Epithelial cell of esophagus (primary cell): ENCODE results near the gene TIGD1.
A peak's percentile ranks its signal among the peaks of the same experiment; 100 is the strongest.

ENCODE experiments used
- DNase-seq: peaks from one replicate; pipeline ENCODE4 v3.0.0; 2010; ENCODE audit warnings: low read depth
- H3K4me3 ChIP-seq: 2 replicates; pipeline ENCODE4 v1.5.1; 2011; ENCODE audit warnings: mild to moderate bottlenecking, low read length, control low read depth
- TF ChIP-seq, protein P1 (sequence below): IDR thresholded peaks from 2 replicates; pipeline ENCODE4 v1.5.1; 2011; ENCODE audit warnings: low read depth, mild to moderate bottlenecking, low read length, control low read depth, inconsistent platforms; ENCODE audit not compliant: insufficient read depth; ENCODE audit errors: missing control alignments

TIGD1 gene

DNA sequence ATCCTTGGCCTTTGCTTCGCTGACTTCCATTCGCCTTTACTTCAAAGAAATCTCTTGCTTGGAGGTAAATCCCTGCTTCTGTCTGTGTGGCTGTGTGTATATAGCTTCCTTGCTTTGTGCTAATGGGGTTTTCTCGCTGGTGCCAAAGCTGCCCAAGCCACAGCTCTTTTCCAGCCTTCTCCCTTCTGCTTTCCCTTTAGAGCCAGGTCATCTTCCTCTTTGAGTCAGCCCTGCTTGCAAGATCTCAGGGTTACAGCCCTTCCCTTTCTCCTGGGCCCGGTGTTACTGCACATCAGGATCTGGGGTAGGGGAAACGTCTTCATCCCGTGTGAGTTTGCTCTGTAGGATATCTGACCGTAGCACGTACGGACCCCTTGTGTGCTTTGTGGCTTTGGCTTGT is 19.2 kb upstream of the TIGD1 start:
- TF ChIP-seq, protein P1, sequence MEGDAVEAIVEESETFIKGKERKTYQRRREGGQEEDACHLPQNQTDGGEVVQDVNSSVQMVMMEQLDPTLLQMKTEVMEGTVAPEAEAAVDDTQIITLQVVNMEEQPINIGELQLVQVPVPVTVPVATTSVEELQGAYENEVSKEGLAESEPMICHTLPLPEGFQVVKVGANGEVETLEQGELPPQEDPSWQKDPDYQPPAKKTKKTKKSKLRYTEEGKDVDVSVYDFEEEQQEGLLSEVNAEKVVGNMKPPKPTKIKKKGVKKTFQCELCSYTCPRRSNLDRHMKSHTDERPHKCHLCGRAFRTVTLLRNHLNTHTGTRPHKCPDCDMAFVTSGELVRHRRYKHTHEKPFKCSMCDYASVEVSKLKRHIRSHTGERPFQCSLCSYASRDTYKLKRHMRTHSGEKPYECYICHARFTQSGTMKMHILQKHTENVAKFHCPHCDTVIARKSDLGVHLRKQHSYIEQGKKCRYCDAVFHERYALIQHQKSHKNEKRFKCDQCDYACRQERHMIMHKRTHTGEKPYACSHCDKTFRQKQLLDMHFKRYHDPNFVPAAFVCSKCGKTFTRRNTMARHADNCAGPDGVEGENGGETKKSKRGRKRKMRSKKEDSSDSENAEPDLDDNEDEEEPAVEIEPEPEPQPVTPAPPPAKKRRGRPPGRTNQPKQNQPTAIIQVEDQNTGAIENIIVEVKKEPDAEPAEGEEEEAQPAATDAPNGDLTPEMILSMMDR: no peak
- DNase-seq: no peak

GRCh38 chr2:232568161-232568560 is 17.8 kb upstream of the TIGD1 start:
- TF ChIP-seq, protein P1: no peak
- DNase-seq: peak; percentile 82
- no peak overlapping the region for H3K4me3 ChIP-seq

More for the DNA sequence above, 19.2 kb upstream of the TIGD1 start:
- H3K4me3 ChIP-seq: no peak overlapping the region

DNA sequence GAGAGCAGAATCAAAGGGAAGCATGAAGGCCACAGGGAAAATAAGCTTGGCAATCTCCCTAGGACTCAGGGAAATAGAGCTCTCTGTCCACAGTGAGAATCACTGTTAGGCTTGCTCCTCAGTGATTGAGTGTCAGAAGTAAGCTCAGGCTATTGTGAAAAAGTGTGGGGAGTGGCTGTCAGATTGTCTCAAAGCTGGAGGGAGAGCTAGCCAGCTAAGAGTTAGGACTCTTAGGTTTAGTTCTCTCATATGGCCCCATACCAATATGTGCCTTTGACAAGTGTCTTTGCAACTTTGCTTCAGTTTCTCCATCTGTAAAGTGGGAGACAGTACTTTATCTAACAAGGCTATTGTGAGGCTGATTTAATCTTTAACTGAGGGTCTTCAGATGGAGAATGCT is 17.4 kb upstream of the TIGD1 start:
- peak; percentile 15 for DNase-seq
- TF ChIP-seq, protein P1: no peak
- no peak overlapping the region for H3K4me3 ChIP-seq

- no peak overlapping the region for H3K4me3 ChIP-seq
- peak; percentile 84 for DNase-seq
- TF ChIP-seq, protein P1: no peak
Measured at GRCh38 chr2:232563580-232563979, 13.2 kb upstream of the TIGD1 start.

DNA sequence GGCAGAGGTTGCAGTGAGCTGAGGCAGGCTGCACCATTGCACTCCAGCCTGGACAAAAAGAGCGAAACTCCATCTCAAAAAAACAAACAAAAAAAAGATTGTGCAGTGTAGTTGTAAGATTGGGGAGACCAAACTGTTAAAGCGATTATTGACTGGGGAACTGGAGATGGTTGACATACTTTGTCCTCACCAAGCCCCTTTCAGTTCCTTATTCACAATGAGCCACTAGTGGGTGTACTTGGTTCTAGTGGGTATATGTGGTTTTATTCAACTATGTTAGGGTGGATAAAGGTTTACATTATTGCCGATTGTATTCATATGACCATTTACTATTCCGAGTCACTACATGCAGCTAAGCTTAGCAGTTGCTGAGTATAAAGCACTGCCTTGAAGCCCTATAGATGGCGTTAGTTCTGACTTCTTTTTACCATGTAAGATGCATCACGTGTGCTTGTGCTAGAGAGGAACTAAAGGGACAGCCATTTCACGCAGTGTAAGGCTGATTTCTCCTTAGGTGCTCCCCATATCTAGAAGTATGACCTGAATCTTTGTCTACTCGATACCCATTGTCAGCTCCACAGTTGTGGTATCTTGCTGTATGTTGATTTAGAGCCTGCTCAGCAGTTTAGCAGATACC is 12.3 kb upstream of the TIGD1 start:
- TF ChIP-seq, protein P1: no peak
- DNase-seq: no peak
- no peak overlapping the region for H3K4me3 ChIP-seq

GRCh38 chr2:232556426-232556825 is 6.1 kb upstream of the TIGD1 start:
- TF ChIP-seq, protein P1: no peak
- no peak for DNase-seq
- H3K4me3 ChIP-seq: no peak overlapping the region

DNA sequence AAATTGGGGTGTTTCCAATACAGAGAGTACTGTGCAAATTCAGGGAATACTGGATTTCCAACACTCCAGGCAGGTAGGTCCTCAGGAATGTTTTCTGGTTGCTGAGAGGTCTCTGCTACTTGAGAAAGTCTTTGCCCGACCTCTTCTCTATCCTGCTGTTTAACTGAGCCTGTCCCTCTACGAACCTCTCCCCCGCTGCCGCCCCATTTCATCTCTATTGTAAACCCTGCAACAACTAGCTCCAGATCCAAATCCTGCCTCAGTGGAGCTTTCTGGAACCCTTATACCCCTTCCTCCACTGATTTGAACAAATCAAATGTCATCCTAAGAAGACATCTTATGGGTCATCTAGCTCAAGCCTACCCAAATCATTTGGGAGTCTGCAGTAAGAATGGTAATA is 1.4 kb upstream of the TIGD1 start:
- TF ChIP-seq, protein P1: no peak
- peak overlapping the region; percentile 83 for H3K4me3 ChIP-seq
- no peak for DNase-seq
